ENCODE data around the gene RSF1. TPM values are rescaled to one million over a fixed set of nuclear protein-coding genes. Genes with fewer than 3 reads are reported as not detected.
A peak's percentile ranks its signal among the peaks of the same experiment; 100 is the strongest.

The RSF1 gene
- total RNA-seq, 1 donor from 2014 or later, result 65.2 TPM

- no peak for DNase-seq (ENCODE audit: low spot score)
Observed at GRCh38 chr11:77748266-77748665, 72.3 kb downstream of the RSF1 start.

- no peak for DNase-seq (ENCODE audit: low spot score)
Observed at GRCh38 chr11:77747381-77747969, 73.0 kb downstream of the RSF1 start.

DNA sequence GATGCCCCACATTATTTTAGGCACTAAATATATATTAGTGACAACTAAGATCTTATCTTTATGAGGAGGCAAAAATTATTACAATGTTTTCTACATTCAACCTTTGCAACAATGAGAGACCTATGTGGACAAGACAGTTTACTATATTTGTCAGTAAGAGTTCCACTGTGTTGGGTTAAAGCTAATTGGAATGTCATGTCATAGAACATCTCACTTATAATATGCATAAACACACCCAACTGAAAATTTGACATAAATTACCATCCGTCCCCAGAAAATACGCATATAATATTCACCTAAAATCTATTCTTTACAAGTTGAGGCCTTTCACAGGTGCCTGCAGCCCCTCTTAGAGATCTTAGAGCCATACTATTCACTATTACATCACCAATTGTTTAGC is 84.0 kb downstream of the RSF1 start:
- no peak for DNase-seq (ENCODE audit: low spot score)

GRCh38 chr11:77734890-77735289 is 85.6 kb downstream of the RSF1 start:
- no peak for DNase-seq (ENCODE audit: low spot score)

GRCh38 chr11:77732143-77732542 is 88.4 kb downstream of the RSF1 start:
- no peak for DNase-seq (ENCODE audit: low spot score)

DNA sequence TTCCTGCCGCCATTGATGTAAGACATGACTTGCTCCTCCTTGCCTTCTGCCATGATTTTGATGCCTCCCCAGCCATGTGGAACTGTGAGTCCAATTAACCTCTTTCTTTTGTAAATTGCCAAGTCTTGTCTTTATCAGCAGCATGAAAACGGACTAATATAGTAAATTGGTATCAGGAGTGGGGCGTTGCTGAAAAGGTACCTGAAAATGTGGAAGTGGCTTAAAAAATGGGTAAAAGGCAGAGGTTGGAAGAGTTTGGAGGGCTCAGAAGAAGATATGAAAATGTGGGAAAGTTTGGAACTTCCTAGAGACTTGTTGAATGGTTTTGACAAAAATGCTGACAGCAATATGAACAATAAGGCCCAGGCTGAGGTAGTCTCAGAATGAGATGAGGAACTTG is 89.7 kb downstream of the RSF1 start:
- no peak for DNase-seq (ENCODE audit: low spot score)

- no peak for DNase-seq (ENCODE audit: low spot score)
Observed at GRCh38 chr11:77729063-77729462, 91.5 kb downstream of the RSF1 start.

- DNase-seq (ENCODE audit: low spot score), result no peak
Observed at GRCh38 chr11:77728203-77728786, 92.2 kb downstream of the RSF1 start.

GRCh38 chr11:77726524-77726923 is 94.0 kb downstream of the RSF1 start:
- peak; percentile 3 for DNase-seq (ENCODE audit: low spot score)

DNA sequence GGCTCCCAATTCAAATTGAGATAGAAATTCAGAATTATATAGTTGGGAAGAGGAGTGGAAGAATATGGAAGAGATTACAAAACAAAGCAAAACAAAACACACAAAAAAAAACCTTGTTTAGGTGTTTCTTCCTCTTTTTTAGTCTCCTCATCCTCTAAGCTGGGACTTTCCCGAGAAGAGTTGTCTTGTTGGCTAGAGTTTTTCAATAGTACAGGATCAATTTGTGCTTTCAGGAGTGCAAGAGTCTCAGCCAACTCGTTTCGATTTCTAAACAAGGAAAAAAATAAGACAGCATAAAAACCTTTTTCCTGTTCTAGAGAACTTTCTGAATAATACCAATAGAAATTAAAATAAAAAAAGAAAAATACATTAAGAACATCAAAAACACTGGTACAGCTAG is 95.1 kb downstream of the RSF1 start:
- no peak for DNase-seq (ENCODE audit: low spot score)

- no peak for DNase-seq (ENCODE audit: low spot score)
Observed at GRCh38 chr11:77724636-77725035, 95.9 kb downstream of the RSF1 start.

DNA sequence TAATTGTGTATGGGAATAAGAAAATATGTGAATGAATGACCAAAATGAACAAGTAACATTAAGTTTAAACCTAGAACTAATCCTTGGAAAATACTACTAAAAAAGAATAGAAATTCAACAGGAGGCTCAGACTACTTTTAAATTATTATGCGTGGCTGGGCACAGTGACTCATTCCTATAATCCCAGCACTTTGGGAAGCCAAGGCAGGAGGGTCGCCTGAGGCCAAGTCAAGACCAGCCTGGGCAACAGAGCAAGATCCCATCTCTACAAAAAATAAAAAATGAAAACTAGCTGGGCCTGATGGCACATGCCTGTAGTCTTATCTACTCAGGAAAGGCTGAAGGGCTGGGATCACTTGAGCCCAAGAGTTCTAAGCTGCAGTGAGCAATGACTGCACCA is 97.5 kb downstream of the RSF1 start:
- no peak for DNase-seq (ENCODE audit: low spot score)

GRCh38 chr11:77710358-77710757 is 110.2 kb downstream of the RSF1 start:
- DNase-seq (ENCODE audit: low spot score), result no peak

GRCh38 chr11:77705876-77706579 is 114.5 kb downstream of the RSF1 start:
- no peak for DNase-seq (ENCODE audit: low spot score)

DNA sequence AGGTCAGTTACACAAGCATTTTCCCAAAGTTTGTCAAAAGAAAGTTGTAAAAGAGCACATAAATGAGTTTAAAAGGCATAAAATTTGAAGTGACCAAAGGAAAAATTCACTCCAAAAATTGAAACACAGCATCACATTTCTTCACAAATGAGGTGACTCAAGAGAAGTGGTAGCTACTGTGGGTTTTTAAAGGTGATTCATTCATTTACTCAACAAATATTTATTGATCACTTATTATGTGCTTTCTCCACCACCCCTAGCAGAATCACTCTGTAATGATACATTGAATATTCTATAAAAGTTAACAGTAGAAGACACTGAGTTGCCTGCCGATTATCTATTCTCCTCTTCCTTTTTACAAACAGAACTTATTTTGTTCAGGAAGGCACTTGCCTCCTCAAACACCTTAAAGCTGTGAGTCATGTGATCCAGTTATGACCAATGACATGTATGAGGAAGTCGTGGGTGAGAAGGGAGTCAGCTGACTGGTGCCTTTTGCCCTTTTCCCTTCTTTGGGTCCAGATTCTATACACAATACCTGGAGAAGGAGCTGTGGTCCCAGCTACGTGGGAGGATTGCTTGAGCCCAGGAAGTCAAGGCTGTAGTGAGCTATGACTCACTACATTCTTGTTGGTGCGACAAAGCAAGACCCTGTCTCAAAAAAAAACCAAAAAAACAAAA is 115.2 kb downstream of the RSF1 start:
- DNase-seq (ENCODE audit: low spot score), result no peak

GRCh38 chr11:77704029-77704428 is 116.5 kb downstream of the RSF1 start:
- DNase-seq (ENCODE audit: low spot score), result no peak

DNA sequence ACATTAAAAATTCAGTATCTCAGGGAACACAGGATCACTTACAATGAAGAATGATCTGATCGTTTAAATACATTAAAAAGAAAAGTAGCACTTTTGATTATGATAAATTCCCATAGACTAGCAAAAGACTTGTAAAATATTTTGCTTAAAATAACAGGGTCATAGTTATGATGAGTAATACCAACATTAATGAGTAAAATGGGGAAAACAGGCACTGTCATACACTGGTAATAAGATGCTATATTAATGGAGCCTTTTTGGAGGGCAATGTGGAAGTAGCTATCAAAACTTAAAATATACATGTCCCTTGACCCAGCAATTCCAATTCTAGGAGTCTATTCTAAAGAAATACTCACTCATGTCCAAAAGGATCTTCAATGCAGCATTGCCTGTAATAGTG is 121.1 kb downstream of the RSF1 start:
- DNase-seq (ENCODE audit: low spot score), result no peak

- DNase-seq (ENCODE audit: low spot score), result no peak
Observed at GRCh38 chr11:77698896-77699295, 121.6 kb downstream of the RSF1 start.

DNA sequence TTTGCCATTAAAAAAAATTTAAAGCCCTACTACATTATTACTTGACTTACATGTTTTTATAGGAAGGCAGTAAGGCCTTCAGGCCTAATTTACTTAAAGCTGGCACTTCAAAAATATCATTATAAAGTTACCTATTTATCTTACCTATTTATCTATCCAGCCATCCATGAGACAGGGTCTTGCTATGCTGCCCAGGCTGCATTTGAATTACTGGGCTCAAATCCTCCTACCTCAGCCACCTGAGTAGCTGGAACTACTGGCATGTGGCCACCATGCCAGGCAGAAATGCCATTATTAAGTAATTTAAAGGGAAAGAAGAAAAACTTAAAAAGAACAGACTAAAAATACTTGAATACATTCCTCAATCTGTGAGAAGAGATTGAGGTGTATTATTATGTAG is 122.7 kb downstream of the RSF1 start:
- DNase-seq (ENCODE audit: low spot score), result no peak

DNA sequence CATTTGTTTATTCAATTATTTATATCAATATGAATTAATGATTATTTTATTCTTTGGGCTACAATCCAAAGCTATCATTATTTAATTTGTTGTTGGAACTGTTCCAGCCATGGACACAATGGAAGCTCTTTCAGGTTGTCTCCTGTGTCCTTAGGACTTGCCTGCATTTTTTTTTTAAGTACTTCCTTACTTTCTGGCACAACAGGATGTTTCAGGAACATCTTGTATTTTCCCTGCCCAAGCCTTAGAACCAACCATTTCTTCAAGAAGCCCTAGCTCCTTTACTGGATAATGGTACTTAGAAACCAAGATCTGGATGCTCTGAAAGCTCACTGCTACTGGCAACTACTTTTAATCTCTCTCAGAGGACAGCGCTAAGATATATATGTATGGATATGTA is 125.1 kb downstream of the RSF1 start:
- DNase-seq (ENCODE audit: low spot score), result no peak

GRCh38 chr11:77690649-77691048 is 129.9 kb downstream of the RSF1 start:
- DNase-seq (ENCODE audit: low spot score), result no peak

GRCh38 chr11:77687088-77687487 is 133.4 kb downstream of the RSF1 start:
- DNase-seq (ENCODE audit: low spot score), result no peak

GRCh38 chr11:77677138-77677537 is 143.4 kb downstream of the RSF1 start:
- DNase-seq (ENCODE audit: low spot score), result no peak

All from umbilical cord (tissue), 2 donors.